OCI-LY7 (cell line): ENCODE results near the gene SMAD4. TPM values are rescaled to one million over a fixed set of nuclear protein-coding genes. Genes with fewer than 3 reads are reported as not detected.

Experiments used
- BruUV-seq: library from RNA; stranded (reverse); fragments of 400-500 nt; replicated peaks from 2 replicates; lab custom pipeline; 2021; lab: Mats Ljungman, UMichigan
- CTCF ChIA-PET: fragments of 300-600 bp; sonication (Branson Sonifier 250); formaldehyde crosslinking; loops from one replicate; lab custom pipeline; 2022; ENCODE audit warnings: antibody characterized with exemption; ENCODE audit not compliant: unreplicated experiment; lab: Charles Lee
- POLR2A ChIA-PET: fragments of 300-600 bp; sonication (Branson Sonifier 250); formaldehyde crosslinking; loops from one replicate; lab custom pipeline; 2022; ENCODE audit warnings: antibody characterized with exemption; lab: Charles Lee
- DNase-seq: peaks from one replicate; pipeline ENCODE4 v3.0.0-alpha.2; 2015; ENCODE audit warnings: low spot score
- H2AFZ ChIP-seq: fragments of 200-600 bp; sonication (generic), shearing (Covaris generic); 2 replicates; pipeline ENCODE4 v1.6.1; 2014; ENCODE audit warnings: mild to moderate bottlenecking, antibody characterized with exemption, low read length, moderate library complexity
- H3K27ac ChIP-seq: fragments of 200-600 bp; sonication (generic); 2 replicates; pipeline ENCODE4 v1.5.1; 2014; ENCODE audit warnings: mixed run types, low read depth, mild to moderate bottlenecking, moderate library complexity, low read length, inconsistent platforms; ENCODE audit not compliant: poor library complexity, severe bottlenecking
- H3K36me3 ChIP-seq: fragments of 200-600 bp; sonication (generic); 2 replicates; pipeline ENCODE4 v1.6.1; 2014; ENCODE audit warnings: mild to moderate bottlenecking, antibody characterized with exemption, low read length, moderate library complexity, mixed read lengths; ENCODE audit not compliant: insufficient read depth
- H3K4me1 ChIP-seq: fragments of 200-600 bp; sonication (generic); 2 replicates; pipeline ENCODE4 v1.5.1; 2014; ENCODE audit warnings: mild to moderate bottlenecking, low read length; ENCODE audit not compliant: insufficient read depth, poor library complexity, severe bottlenecking
- H3K4me2 ChIP-seq: fragments of 200-600 bp; sonication (generic); 2 replicates; pipeline ENCODE4 v1.6.1; 2014; ENCODE audit warnings: mild to moderate bottlenecking, low read length
- H3K4me3 ChIP-seq: fragments of 200-600 bp; sonication (generic); 2 replicates; pipeline ENCODE4 v1.5.1; 2014; ENCODE audit warnings: mild to moderate bottlenecking, low read depth, low read length; ENCODE audit not compliant: poor library complexity, severe bottlenecking
- H3K79me2 ChIP-seq: fragments of 200-600 bp; sonication (generic); 2 replicates; pipeline ENCODE4 v1.6.1; 2016; ENCODE audit warnings: low read depth, mild to moderate bottlenecking, low read length, moderate library complexity, mixed read lengths; ENCODE audit not compliant: insufficient read depth
- H3K9me2 ChIP-seq: fragments of 200-600 bp; sonication (generic); 2 replicates; pipeline ENCODE4 v1.6.1; 2016; ENCODE audit warnings: mild to moderate bottlenecking, low read length, mixed read lengths; ENCODE audit not compliant: insufficient read depth
- H3K9me3 ChIP-seq: fragments of 200-600 bp; sonication (generic); 2 replicates; pipeline ENCODE4 v1.6.1; 2014; ENCODE audit warnings: mild to moderate bottlenecking, mixed run types, low read length, mixed read lengths
- H4K20me1 ChIP-seq: fragments of 200-600 bp; sonication (generic); 2 replicates; pipeline ENCODE4 v1.6.1; 2014; ENCODE audit warnings: mild to moderate bottlenecking, antibody characterized with exemption, low read length, moderate library complexity, mixed read lengths; ENCODE audit not compliant: insufficient read depth
- CTCF ChIP-seq: fragments of 200-600 bp; sonication (generic); conservative IDR thresholded peaks from 2 replicates; pipeline ENCODE4 v1.5.1; 2014; ENCODE audit warnings: mild to moderate bottlenecking, antibody characterized with exemption, low read length, moderate library complexity, mixed read lengths
- EZH2phosphoT487 ChIP-seq: fragments of 200-600 bp; sonication (generic); IDR thresholded peaks from 2 replicates; pipeline ENCODE4 v1.6.1; 2018; ENCODE audit warnings: low read depth, borderline replicate concordance, mild to moderate bottlenecking, mixed run types, antibody characterized with exemption, low read length, moderate library complexity, mixed read lengths
- intact Hi-C: fragments of 100-400 bp; cut with micrococcal nuclease; formaldehyde crosslinking; loops from one replicate; pipeline ENCODE4 v1.10.0; 2022; ENCODE audit not compliant: unreplicated experiment
- total RNA-seq, 2 experiments: library from RNA; depleted of rRNA in 1 of 2; stranded (reverse); fragments of >200 nt in 1 of 2; shearing (Covaris generic) in 1 of 2; gene quantifications; 2 replicates each; pipeline ENCODE4 v1.2.3, GENCODE V29; 2014 to 2022

The SMAD4 gene
- total RNA-seq, 2 experiments from 2014 or later, result 44.7 to 47.6 TPM

- no peak overlapping the region for H3K27ac ChIP-seq
- TF ChIP-seq CTCF (no peak), EZH2phosphoT487 (no peak)
- no peak overlapping the region for H2AFZ ChIP-seq
- no peaks in the 10 kb centered on the region for H3K9me3 ChIP-seq
- H3K4me3 ChIP-seq, result no peak overlapping the region
- CTCF ChIA-PET, result no interaction called here
- H3K79me2 ChIP-seq, result peaks cover 60% of the 10 kb centered on the region
- H3K4me1 ChIP-seq, result no peaks in the 10 kb centered on the region
- no peaks in the 10 kb centered on the region for H4K20me1 ChIP-seq
- H3K36me3 ChIP-seq, result peaks cover 30% of the 10 kb centered on the region
- H3K4me2 ChIP-seq, result no peak overlapping the region
- intact Hi-C loops, result no loop called here
- no peak for DNase-seq
- POLR2A ChIA-PET, result interaction anchor here (0.7 to 0.8 kb wide), 3 partner anchors 8 to 187 kb away, joined by 3 read pairs; no protein-coding TSS in a partner anchor
- no TSS peak for BruUV-seq
- H3K9me2 ChIP-seq, result no peaks in the 10 kb centered on the region
Measured at GRCh38 chr18:51044928-51045585, 15.0 kb downstream of the SMAD4 start.

GRCh38 chr18:51048190-51048589 is 18.2 kb downstream of the SMAD4 start:
- DNase-seq, result no peak
- Histone ChIP-seq H3K79me2 (peaks cover 35% of the 10 kb centered on the region; the same call in 1 of the 2 replicates), H3K9me3 (no peaks in the 10 kb centered on the region), H3K27ac (no peak overlapping the region), H3K36me3 (peaks cover 41% of the 10 kb centered on the region), H3K4me2 (no peak overlapping the region), H3K4me1 (no peaks in the 10 kb centered on the region), H4K20me1 (no peaks in the 10 kb centered on the region), H3K9me2 (no peaks in the 10 kb centered on the region), H2AFZ (no peak overlapping the region), H3K4me3 (no peak overlapping the region)
- BruUV-seq, result no TSS peak
- TF ChIP-seq CTCF (no peak), EZH2phosphoT487 (no peak)
- ChIA-PET POLR2A (interaction anchor here (0.7 to 1.7 kb wide), 2 partner anchors 9 to 217 kb away, joined by 3 to 8 read pairs; no protein-coding TSS in a partner anchor), CTCF (no interaction called here)
- intact Hi-C loops, result no loop called here

- intact Hi-C loops, result no loop called here
Measured at GRCh38 chr18:51049137-51049536, 19.1 kb downstream of the SMAD4 start.

More at GRCh38 chr18:51049137-51049536, 19.1 kb downstream of the SMAD4 start:
- H3K9me3 ChIP-seq, result no peaks in the 10 kb centered on the region
- no peak overlapping the region for H3K4me2 ChIP-seq
- ChIA-PET CTCF (no interaction called here), POLR2A (interaction anchor here (1.0 kb wide), 1 partner anchor 225 kb away, joined by 3 read pairs; no protein-coding TSS in a partner anchor)
- H4K20me1 ChIP-seq, result no peaks in the 10 kb centered on the region
- BruUV-seq, result no TSS peak
- no peak for DNase-seq
- H3K27ac ChIP-seq, result no peak overlapping the region
- H3K9me2 ChIP-seq, result no peaks in the 10 kb centered on the region
- no peak overlapping the region for H2AFZ ChIP-seq
- no peak overlapping the region for H3K4me3 ChIP-seq
- H3K4me1 ChIP-seq, result peaks cover 6% of the 10 kb centered on the region
- peaks cover 41% of the 10 kb centered on the region for H3K36me3 ChIP-seq
- TF ChIP-seq CTCF (no peak), EZH2phosphoT487 (no peak)
- H3K79me2 ChIP-seq, result peaks cover 25% of the 10 kb centered on the region; the same call in 1 of the 2 replicates
